UCSD-AML1 (cell line): Measurements from ENCODE around the gene NKG7.
"Not testable (repeated sequence)": the region's sequence is repeated elsewhere in the genome, so short reads cannot be mapped to it uniquely, and the experiment has no call there.

Experiments
- DNase-seq: peaks from one replicate; lab custom pipeline; 2025; ENCODE audit not compliant: unreplicated experiment; lab: John Stamatoyannopoulos, UW

NKG7 gene, protein sequence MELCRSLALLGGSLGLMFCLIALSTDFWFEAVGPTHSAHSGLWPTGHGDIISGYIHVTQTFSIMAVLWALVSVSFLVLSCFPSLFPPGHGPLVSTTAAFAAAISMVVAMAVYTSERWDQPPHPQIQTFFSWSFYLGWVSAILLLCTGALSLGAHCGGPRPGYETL

GRCh38 chr19:51372649-51373504 lies at the start of gene NKG7:
NKG7 (minus strand) TSS chr19:51372654; CDS start chr19:51372535, 119 bp downstream.
- DNase-seq, result peak; percentile 81

GRCh38 chr19:51422053-51422448 lies 49.6 kb upstream of the NKG7 start:
- DNase-seq, result peak; percentile 90

- DNase-seq, result no peak
Measured at GRCh38 chr19:51421229-51422052, 49.0 kb upstream of the NKG7 start.

DNA sequence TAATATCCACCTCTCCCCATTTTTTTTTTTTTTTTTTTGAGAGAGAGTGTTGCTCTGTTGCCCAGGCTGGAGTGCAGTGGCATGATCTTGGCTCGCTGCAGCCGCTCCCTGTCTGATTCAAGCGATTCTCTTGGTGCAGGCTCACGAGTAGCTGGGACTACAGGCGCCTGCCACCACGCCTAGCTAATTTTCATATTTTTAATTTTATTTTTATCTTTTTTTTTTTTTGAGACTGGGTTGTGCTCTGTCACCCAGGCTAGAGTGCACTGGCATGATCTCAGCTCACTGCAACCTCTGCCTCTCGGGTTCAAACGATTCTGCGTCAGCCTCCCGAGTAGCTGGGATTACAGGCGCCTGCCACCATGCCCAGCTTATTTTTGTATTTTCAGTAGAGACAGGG lies 48.1 kb upstream of the NKG7 start:
- DNase-seq, result not testable (repeated sequence)

DNA sequence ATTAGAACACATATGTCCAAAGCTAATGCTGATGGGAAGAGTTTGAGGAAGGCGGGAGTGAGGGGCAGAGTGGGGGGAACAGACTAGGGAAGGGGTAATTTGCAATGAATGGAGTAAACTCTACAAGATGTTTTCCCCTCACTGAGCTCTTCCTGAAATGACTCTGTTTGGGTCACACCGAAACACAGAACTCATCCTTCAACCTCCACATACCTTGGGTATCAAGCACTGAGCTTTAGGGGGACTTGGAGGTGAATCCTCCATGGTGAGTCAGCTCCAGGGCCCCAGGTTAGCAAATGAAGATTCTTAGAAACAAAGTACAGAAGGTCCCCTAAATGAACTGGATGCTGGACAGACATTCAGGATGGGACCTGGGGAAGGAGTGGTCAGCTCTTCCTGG lies 46.3 kb upstream of the NKG7 start:
- DNase-seq, result no peak

DNA sequence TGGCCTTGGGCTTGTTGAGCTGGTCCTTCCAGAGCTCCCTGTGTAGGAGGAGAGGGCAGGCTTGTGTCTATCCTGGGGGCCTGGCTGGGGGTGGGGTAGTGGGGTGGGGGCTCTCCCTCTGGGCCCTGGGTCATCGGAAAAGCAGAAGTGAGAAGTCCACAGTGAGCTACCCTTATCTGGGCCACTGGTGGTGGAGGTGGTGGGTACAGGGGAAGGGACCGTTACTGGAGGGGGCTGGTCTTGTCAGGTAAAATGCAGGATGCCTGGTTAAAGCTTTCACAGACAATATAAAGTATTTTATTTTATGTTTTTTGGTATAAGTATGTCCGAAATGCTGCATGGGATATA lies 45.3 kb upstream of the NKG7 start:
- DNase-seq, result no peak

GRCh38 chr19:51417107-51417809 lies 44.8 kb upstream of the NKG7 start, which contains the start of gene SIGLEC10:
SIGLEC10 (minus strand) TSS chr19:51417642; CDS start chr19:51417581, 61 bp downstream.
- DNase-seq, result peak; percentile 76

DNA sequence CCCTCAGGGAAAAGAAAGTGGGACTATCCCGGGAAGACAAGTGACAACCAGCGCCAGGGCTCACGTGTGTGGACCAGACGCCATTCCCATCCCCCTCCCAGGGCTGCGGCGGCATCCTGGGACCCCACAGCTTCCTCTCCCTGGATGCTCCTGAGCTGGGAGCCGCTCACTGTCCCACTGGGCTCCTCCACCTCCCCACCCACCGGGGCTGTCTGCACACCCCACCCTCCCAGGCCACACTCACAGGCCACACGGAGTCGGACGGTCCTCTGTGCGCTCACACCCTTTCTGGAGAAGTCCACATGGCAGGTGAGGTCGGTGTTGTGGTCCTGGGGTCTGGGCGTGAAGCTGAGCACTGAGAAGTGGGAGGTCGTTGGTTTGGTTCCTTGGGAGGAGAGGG lies 44.0 kb upstream of the NKG7 start:
- DNase-seq, result not testable (repeated sequence)

DNA sequence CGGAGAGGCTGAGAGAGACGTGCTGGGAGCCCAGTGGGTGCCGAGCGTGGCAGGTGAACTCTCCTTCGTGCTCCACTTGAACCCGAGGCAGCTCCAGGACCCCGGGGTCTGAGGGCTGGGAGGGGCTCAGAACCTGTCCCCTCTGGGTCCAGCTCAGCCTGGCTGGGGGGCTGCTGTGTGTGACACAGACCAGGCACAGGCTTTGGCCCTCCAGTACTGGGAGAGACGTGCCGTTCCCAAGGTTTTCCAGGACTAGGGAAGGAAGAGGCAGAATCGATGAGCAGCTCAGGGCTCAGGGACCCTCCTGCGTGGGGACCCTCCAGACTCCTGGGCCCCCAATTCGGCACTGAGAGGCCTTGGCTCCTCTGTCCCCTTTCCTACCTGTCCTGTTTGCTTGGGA lies 42.7 kb upstream of the NKG7 start:
- no peak for DNase-seq

DNA sequence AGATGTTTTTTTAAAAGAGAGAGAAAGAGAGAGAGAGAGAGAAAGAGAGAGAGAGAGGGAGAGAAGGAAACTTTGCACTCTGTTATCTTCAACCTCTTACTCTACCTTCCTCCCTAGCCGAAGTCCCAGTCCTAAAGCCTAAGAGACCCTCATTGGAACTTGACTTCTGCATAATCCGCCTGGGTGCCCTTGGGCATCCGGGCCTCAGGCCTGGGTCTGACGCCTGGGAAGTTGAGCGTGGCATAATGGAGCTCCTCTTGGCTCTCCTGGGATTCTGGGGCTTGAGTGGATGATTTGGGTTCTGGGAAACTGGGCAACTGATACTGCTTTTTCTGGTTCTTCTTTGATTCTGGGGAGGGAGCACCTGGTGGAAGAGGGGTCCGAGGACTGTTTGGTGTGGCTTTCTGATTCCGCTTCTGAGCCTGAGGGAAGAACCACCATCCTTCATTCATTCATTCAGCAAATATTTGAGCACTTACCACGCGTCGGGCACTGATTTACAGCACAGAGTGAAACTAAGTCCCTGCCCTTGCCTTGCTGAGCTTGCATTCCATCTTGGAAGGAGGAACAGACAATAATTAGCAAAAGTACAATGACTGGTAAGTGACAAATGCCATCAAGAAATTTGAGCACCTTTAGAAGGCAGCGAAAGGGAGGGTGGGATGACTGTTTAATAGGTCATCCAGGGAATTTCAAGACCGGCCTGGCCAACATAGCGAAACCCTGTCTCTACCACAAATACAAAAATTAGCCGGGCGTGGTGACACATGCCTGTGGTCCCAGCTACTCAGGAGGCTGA lies 38.7 kb upstream of the NKG7 start:
- DNase-seq, result no peak

DNA sequence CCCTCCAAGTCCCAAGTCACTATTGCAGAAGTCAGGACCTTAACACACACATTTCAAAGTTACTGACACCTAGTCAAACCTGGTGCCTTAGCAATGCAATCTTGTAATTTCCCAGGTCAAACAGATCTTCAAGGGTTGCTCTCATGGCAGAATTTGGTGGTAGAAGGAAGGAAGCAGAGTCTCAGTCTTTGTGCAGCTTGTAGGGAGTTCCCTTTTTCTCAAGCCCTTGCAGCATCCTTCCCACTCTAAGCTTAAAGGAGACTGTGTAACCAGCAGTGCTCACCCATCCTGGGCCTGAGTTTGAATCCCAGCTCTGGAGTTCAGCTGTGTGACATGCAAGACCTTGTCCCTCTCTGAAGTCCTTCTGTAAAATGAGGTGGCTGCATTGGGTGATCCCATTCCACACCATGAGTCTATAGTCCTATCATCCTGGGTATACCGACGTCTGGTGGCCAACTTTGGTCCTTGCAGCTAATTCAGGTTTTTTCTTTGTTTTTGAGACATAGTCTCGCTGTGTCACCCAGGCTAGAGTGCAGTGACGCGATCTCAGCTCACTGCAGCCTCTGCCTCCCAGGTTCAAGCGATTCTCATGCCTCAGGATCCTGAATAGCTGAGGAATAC lies 35.2 kb upstream of the NKG7 start:
- DNase-seq, result peak; percentile 50

- no peak for DNase-seq
Measured at GRCh38 chr19:51402117-51402516, 29.7 kb upstream of the NKG7 start.

GRCh38 chr19:51399936-51400335 lies 27.5 kb upstream of the NKG7 start:
- not testable (repeated sequence) for DNase-seq

DNA sequence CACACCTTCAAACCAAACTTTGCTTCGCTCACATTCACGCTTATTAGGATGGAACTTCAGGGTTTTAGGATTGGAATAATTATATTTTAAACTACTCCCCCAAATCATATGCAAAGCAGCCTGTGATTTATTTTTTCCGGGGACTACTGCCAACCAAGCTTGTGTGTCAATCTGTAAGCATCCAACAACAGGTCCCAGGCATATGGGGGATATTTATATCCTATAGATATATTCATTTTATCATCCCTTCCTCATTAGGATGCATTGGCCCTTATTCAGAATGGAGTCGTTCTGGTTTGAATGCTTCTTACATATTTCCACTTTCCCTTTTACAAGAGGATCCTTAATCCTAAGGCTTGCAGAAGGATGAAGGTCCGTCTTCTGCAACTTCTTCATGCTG lies 26.8 kb upstream of the NKG7 start:
- DNase-seq, result no peak

GRCh38 chr19:51398096-51398704 lies 25.7 kb upstream of the NKG7 start:
- no peak for DNase-seq

- DNase-seq, result not testable (repeated sequence)
Measured at GRCh38 chr19:51397453-51397852, 25.0 kb upstream of the NKG7 start.

- DNase-seq, result no peak
Measured at GRCh38 chr19:51396175-51396574, 23.7 kb upstream of the NKG7 start.

- DNase-seq, result peak; percentile 91
Measured at GRCh38 chr19:51394050-51394836, 21.8 kb upstream of the NKG7 start.

- no peak for DNase-seq
Measured at GRCh38 chr19:51392701-51393100, 20.2 kb upstream of the NKG7 start.
